K562 (cell line): ENCODE results near the gene CAMK2D. TPM values are rescaled to one million over a fixed set of nuclear protein-coding genes. Genes with fewer than 3 reads are reported as not detected.

Experiments used
- ATAC-seq: fragments of 200-7000 bp; cut with Tn5 transposase; 3 replicates; pipeline ENCODE4 v1.9.1; 2020; ENCODE audit warnings: moderate library complexity
- BruUV-seq: library from RNA; stranded (reverse); fragments of 400-500 nt; replicated peaks from 2 replicates; lab custom pipeline; 2021; lab: Mats Ljungman, UMichigan
- CTCF ChIA-PET: fragments of 300-600 bp; formaldehyde crosslinking; extraction: SDS; loops from one replicate; lab custom pipeline; 2021; ENCODE audit warnings: low intra/inter-chr PET ratio; lab: Yijun Ruan, JAX
- POLR2A ChIA-PET: fragments of 300-600, 350-650 bp; sonication (Branson Sonifier 250); formaldehyde crosslinking; extraction: SDS; loops from one replicate; lab custom pipeline; 2021; ENCODE audit warnings: antibody characterized with exemption, inconsistent platforms; lab: Yijun Ruan, JAX
- DNase-seq, 4 experiments: peaks; one replicate each; pipeline versions ENCODE4 v3.0.0 to v3.0.0-alpha.2; 2011 to 2018; ENCODE audit warnings: low spot score in 3 of 4, mixed read lengths in 3 of 4; ENCODE audit errors: extremely low read depth in 1 of 4
- FAIRE-seq: peaks from 2 replicates; lab custom pipeline; 2011; peaks lifted over from hg19 to GRCh38; lab: Jason Lieb, UNC
- H2AFZ ChIP-seq: 2 replicates; pipeline ENCODE4 v1.6.0; 2011; ENCODE audit warnings: low read depth, low read length, control low read depth, inconsistent platforms
- H3K27ac ChIP-seq: fragments of 200-600 bp; 3 replicates; pipeline ENCODE4 v1.8.0; 2011; ENCODE audit warnings: low read depth, mild to moderate bottlenecking, control low read depth, inconsistent platforms, low read length, moderate library complexity, mixed read lengths; ENCODE audit errors: extremely low read depth
- H3K27me3 ChIP-seq, 2 experiments: fragments of 300-600 bp in 1 of 2; 2 replicates in 1 of 2; 3 replicates in 1 of 2; pipeline versions ENCODE4 v1.6.0 to v1.8.0; 2011; ENCODE audit warnings: inconsistent platforms in 2 of 2, low read length in 2 of 2, mild to moderate bottlenecking in 1 of 2, mixed read lengths in 1 of 2, moderate library complexity in 1 of 2; ENCODE audit not compliant: control insufficient read depth in 2 of 2, insufficient read depth in 2 of 2
- H3K36me3 ChIP-seq: fragments of 300-600 bp; 3 replicates; pipeline ENCODE4 v1.8.0; 2011; ENCODE audit warnings: mild to moderate bottlenecking, low read length, inconsistent platforms; ENCODE audit not compliant: control insufficient read depth, insufficient read depth
- H3K4me1 ChIP-seq, 2 experiments: fragments of 200-600 bp in 1 of 2; replicated peaks in 1 of 2; 2 replicates in 1 of 2; 3 replicates in 1 of 2; pipeline versions ENCODE4 v1.5.1 to v1.8.0; 2011; ENCODE audit warnings: inconsistent platforms in 2 of 2, low read length in 2 of 2, mild to moderate bottlenecking in 1 of 2, mixed read lengths in 1 of 2, moderate library complexity in 1 of 2; ENCODE audit not compliant: control insufficient read depth in 2 of 2, insufficient read depth in 2 of 2
- H3K4me2 ChIP-seq: 2 replicates; pipeline ENCODE4 v1.6.1; 2011; ENCODE audit warnings: low read length, control low read depth, inconsistent platforms, mixed read lengths; ENCODE audit not compliant: insufficient read depth
- H3K4me3 ChIP-seq: fragments of 200-600 bp; sonication (generic), shearing (Covaris generic); 2 replicates; pipeline ENCODE4 v1.5.1; 2016; ENCODE audit warnings: control low read depth, inconsistent platforms
- H3K79me2 ChIP-seq: fragments of 200-600 bp; 3 replicates; pipeline ENCODE4 v1.8.0; 2011; ENCODE audit warnings: low read length, inconsistent platforms; ENCODE audit not compliant: control insufficient read depth, insufficient read depth
- H3K9ac ChIP-seq, 2 experiments: 2 replicates each; pipeline versions ENCODE4 v1.6.0 to v1.6.1; 2011; ENCODE audit warnings: low read depth in 2 of 2, low read length in 2 of 2, control low read depth in 1 of 2, inconsistent platforms in 1 of 2, mild to moderate bottlenecking in 1 of 2, mixed read lengths in 1 of 2; ENCODE audit not compliant: insufficient read depth in 1 of 2
- H3K9me1 ChIP-seq: one replicate; pipeline ENCODE4 v1.6.0; 2011; ENCODE audit warnings: inconsistent platforms, mild to moderate bottlenecking, low read length, moderate library complexity; ENCODE audit not compliant: control insufficient read depth, insufficient read depth
- H3K9me3 ChIP-seq: replicated peaks from 2 replicates; pipeline ENCODE4 v1.5.1; 2011; ENCODE audit warnings: low read depth, low read length, inconsistent platforms; ENCODE audit not compliant: control insufficient read depth, insufficient read depth
- H4K20me1 ChIP-seq: replicated peaks from 2 replicates; pipeline ENCODE4 v1.6.1; 2011; ENCODE audit warnings: low read length, inconsistent platforms, mixed read lengths; ENCODE audit not compliant: control insufficient read depth, insufficient read depth
- HOXB6 ChIP-seq: fragments of 250-450 bp; sonication (Bioruptor Pico); IDR thresholded peaks from 2 replicates; pipeline ENCODE4 v1.5.1; 2022; ENCODE audit warnings: mild to moderate bottlenecking, borderline replicate concordance
- SIN3B ChIP-seq: fragments of 450-650 bp; IDR thresholded peaks from 2 replicates; pipeline ENCODE4 v1.6.1; 2017; ENCODE audit warnings: low read depth, mild to moderate bottlenecking, moderate library complexity
- ZNF212 ChIP-seq: fragments of 450-650 bp; formaldehyde crosslinking; IDR thresholded peaks from 2 replicates; pipeline ENCODE4 v1.4.0; 2020; ENCODE audit warnings: mild to moderate bottlenecking
- ZNF274 ChIP-seq: IDR thresholded peaks from 2 replicates; pipeline ENCODE4 v1.6.1; 2011; ENCODE audit warnings: low read depth, mild to moderate bottlenecking, low read length, moderate library complexity, borderline replicate concordance
- ZNF507 ChIP-seq: conservative IDR thresholded peaks from 2 replicates; pipeline ENCODE4 v1.6.1; 2017; ENCODE audit warnings: missing genetic modification characterization, missing compliant biosample characterization
- WGBS: fragments of 100-300 bp; shearing (Covaris generic); methylation state at CpG from one replicate; pipeline ENCODE4 v1.1.6; 2016; ENCODE audit warnings: low coverage, mixed read lengths; ENCODE audit not compliant: insufficient coverage; ENCODE audit errors: missing lambda C conversion rate; 5-methylcytosine and 5-hydroxymethylcytosine counted together
- in situ Hi-C: fragments of 300-500 bp; cut with MboI; formaldehyde crosslinking; loops from 4 replicates; pipeline ENCODE4 v1.15.0; 2018; ENCODE audit warnings: inconsistent platforms, mixed read lengths
- intact Hi-C: fragments of 100-400 bp; cut with micrococcal nuclease; formaldehyde crosslinking; loops from 2 replicates; pipeline ENCODE4 v1.14.2; 2022
- polyA plus RNA-seq, 8 experiments: library from polyadenylated mRNA; depleted of rRNA in 4 of 8; stranded (reverse) in 5 of 8; unstranded in 3 of 8; fragments of >200 nt; fragmentation: Nextera tagmentation in 2 of 8; fragmentation: Illumina TruSeq in 1 of 8; extraction: Ambion mirVana in 2 of 8; extraction: Trizol in 1 of 8; gene quantifications; 2 replicates each; pipeline versions ENCODE4 v1.2.1 to v1.2.3, GENCODE V29; 2011 to 2014; ENCODE audit warnings: inconsistent platforms in 1 of 8, missing spikeins in 1 of 8
- total RNA-seq, 7 experiments: library from RNA; depleted of rRNA in 6 of 7; stranded (reverse); fragments of >200 nt in 6 of 7; fragmentation: Illumina TruSeq in 2 of 7; extraction: Trizol in 2 of 7; gene quantifications; 2 replicates each; pipeline versions ENCODE4 v1.2.1 to v1.2.3, GENCODE V29; 2011 to 2021; ENCODE audit warnings: low replicate concordance in 1 of 7
- TF ChIP-seq, protein P1 (sequence below): IDR thresholded peaks from 2 replicates; pipeline ENCODE4 v1.6.1; 2011; ENCODE audit not compliant: insufficient read length; ENCODE audit errors: extremely low read depth
- TF ChIP-seq, protein P2 (sequence below), 2 experiments: fragments of 450-650 bp; IDR thresholded peaks; 2 replicates each; pipeline ENCODE4 v1.6.1; 2018; ENCODE audit warnings: mild to moderate bottlenecking in 2 of 2, low read depth in 1 of 2; ENCODE audit not compliant: partially characterized antibody in 2 of 2
- TF ChIP-seq, protein P3 (sequence below): sonication (generic); formaldehyde crosslinking; IDR thresholded peaks from 2 replicates; pipeline ENCODE4 v1.8.0; 2022; ENCODE audit warnings: mild to moderate bottlenecking, missing genetic modification reagents, borderline replicate concordance

CAMK2D gene
- total and polyA plus RNA-seq, 9 of the 15 experiments (the other 6 are each of a cell fraction or from before 2014, with no cell fraction given): 0.01 to 0.33 (median 0.04) TPM; not detected in 2

DNA sequence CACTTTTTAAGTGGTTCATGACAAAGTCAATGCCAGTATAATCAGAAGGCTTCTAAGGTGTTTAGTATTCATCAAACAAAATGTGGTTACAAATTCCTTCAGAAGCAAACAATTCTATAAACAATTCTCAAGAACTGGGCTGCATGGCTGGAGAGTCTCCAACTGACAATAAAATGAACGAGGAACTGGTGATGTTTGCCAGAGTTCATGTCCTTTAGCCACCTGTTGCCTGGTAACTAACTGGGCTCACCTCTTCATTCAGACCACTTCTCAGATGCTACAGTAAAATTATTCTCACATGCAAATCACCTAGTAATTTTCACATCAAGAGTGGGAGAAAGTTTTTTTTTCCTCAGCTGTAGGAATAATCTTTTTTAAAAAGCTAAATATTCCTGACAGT lies 53.3 kb downstream of the CAMK2D start (continued):
- TF ChIP-seq, protein P1, sequence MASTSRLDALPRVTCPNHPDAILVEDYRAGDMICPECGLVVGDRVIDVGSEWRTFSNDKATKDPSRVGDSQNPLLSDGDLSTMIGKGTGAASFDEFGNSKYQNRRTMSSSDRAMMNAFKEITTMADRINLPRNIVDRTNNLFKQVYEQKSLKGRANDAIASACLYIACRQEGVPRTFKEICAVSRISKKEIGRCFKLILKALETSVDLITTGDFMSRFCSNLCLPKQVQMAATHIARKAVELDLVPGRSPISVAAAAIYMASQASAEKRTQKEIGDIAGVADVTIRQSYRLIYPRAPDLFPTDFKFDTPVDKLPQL: no peak
- no peak for TF ChIP-seq ZNF274

DNA sequence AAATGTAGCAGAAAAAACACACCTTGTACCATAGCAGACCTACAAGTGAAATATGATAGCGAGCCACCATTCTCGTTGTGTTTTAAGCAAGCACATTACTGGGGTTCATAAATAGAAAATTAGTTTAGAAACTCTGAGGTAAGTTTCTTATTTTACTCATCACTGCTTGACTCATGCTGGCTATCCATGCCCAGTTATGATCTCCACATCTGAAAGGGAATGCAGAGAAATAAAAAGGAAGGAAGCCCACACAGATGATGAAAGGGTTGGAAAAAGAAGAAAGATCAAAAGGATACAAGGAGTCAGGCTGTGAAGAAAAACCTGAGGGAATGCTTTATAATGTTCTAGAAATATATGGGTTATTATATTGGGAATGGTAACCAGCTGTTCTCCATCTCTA lies 54.5 kb downstream of the CAMK2D start:
- no peaks in the 10 kb centered on the region for H4K20me1 ChIP-seq
- H2AFZ ChIP-seq: no peak overlapping the region
- in situ Hi-C loops: no loop called here
- no peak overlapping the region for H3K9ac ChIP-seq
- intact Hi-C loops: no loop called here
- no peak for ATAC-seq
- no peak for DNase-seq
- H3K4me2 ChIP-seq: no peak overlapping the region
- no peaks in the 10 kb centered on the region for H3K9me3 ChIP-seq
- CTCF ChIA-PET: no interaction called here
- WGBS: 0% methylated on average over 2 of the region's 2 CpGs
- H3K4me3 ChIP-seq: no peak overlapping the region
- no peaks in the 10 kb centered on the region for H3K9me1 ChIP-seq
- H3K27ac ChIP-seq: no peak overlapping the region
- no peaks in the 10 kb centered on the region for H3K79me2 ChIP-seq
- no peaks in the 10 kb centered on the region for H3K36me3 ChIP-seq
- POLR2A ChIA-PET: no interaction called here
- no peaks in the 10 kb centered on the region for H3K27me3 ChIP-seq
- H3K4me1 ChIP-seq: no peaks in the 10 kb centered on the region
- no peak for FAIRE-seq
- no peak for TF ChIP-seq SIN3B
- TF ChIP-seq ZNF212 (CRISPR knock-in tag): no peak
- TF ChIP-seq, protein P2, sequence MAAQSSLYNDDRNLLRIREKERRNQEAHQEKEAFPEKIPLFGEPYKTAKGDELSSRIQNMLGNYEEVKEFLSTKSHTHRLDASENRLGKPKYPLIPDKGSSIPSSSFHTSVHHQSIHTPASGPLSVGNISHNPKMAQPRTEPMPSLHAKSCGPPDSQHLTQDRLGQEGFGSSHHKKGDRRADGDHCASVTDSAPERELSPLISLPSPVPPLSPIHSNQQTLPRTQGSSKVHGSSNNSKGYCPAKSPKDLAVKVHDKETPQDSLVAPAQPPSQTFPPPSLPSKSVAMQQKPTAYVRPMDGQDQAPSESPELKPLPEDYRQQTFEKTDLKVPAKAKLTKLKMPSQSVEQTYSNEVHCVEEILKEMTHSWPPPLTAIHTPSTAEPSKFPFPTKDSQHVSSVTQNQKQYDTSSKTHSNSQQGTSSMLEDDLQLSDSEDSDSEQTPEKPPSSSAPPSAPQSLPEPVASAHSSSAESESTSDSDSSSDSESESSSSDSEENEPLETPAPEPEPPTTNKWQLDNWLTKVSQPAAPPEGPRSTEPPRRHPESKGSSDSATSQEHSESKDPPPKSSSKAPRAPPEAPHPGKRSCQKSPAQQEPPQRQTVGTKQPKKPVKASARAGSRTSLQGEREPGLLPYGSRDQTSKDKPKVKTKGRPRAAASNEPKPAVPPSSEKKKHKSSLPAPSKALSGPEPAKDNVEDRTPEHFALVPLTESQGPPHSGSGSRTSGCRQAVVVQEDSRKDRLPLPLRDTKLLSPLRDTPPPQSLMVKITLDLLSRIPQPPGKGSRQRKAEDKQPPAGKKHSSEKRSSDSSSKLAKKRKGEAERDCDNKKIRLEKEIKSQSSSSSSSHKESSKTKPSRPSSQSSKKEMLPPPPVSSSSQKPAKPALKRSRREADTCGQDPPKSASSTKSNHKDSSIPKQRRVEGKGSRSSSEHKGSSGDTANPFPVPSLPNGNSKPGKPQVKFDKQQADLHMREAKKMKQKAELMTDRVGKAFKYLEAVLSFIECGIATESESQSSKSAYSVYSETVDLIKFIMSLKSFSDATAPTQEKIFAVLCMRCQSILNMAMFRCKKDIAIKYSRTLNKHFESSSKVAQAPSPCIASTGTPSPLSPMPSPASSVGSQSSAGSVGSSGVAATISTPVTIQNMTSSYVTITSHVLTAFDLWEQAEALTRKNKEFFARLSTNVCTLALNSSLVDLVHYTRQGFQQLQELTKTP (IDR thresholded peaks at IDR 0.05; ENCODE audit: low read depth in 1 of 2, partially characterized antibody in 2 of 2): no peak
- no peak for TF ChIP-seq ZNF507 (tag)
- TF ChIP-seq HOXB6 (CRISPR knock-in tag): no peak
- TF ChIP-seq, protein P3, sequence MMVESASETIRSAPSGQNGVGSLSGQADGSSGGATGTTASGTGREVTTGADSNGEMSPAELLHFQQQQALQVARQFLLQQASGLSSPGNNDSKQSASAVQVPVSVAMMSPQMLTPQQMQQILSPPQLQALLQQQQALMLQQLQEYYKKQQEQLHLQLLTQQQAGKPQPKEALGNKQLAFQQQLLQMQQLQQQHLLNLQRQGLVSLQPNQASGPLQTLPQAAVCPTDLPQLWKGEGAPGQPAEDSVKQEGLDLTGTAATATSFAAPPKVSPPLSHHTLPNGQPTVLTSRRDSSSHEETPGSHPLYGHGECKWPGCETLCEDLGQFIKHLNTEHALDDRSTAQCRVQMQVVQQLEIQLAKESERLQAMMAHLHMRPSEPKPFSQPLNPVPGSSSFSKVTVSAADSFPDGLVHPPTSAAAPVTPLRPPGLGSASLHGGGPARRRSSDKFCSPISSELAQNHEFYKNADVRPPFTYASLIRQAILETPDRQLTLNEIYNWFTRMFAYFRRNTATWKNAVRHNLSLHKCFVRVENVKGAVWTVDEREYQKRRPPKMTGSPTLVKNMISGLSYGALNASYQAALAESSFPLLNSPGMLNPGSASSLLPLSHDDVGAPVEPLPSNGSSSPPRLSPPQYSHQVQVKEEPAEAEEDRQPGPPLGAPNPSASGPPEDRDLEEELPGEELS (CRISPR knock-in tag): no peak
- BruUV-seq: no TSS peak
